Esophagus squamous epithelium (tissue), 5 donors: Measurements from ENCODE around the gene UQCR10. TPM values are rescaled to one million over a fixed set of nuclear protein-coding genes. Genes with fewer than 3 reads are reported as not detected.

Source experiments
- DNase-seq: peaks from one replicate; lab custom pipeline; 2025; lab: John Stamatoyannopoulos, UW
- H3K27ac ChIP-seq, 4 donors: fragments of 200-600 bp; sonication (generic); one replicate each; pipeline ENCODE4 v1.5.1; 2016 to 2019; ENCODE audit warnings: mild to moderate bottlenecking in 1 of 4
- H3K27me3 ChIP-seq, 4 donors: fragments of 200-600 bp; sonication (generic); 1 replicate in 3 of 4; 2 replicates in 1 of 4; pipeline versions ENCODE4 v1.5.1 to v1.6.0; 2017 to 2021; ENCODE audit warnings: antibody characterized with exemption in 1 of 4
- H3K36me3 ChIP-seq, 3 donors: fragments of 200-600 bp; sonication (generic); one replicate each; pipeline ENCODE4 v1.5.1; 2016 to 2019
- H3K4me1 ChIP-seq, 3 donors: fragments of 200-600 bp; sonication (generic); one replicate each; pipeline ENCODE4 v1.5.1; 2017 to 2019
- H3K4me3 ChIP-seq, 4 donors: fragments of 200-600 bp; sonication (generic); 1 replicate in 3 of 4; 2 replicates in 1 of 4; pipeline ENCODE4 v1.5.1; 2016 to 2019; ENCODE audit warnings: mild to moderate bottlenecking in 2 of 4, moderate library complexity in 1 of 4
- H3K9me3 ChIP-seq, 3 donors: fragments of 200-600 bp; sonication (generic); one replicate each; pipeline ENCODE4 v1.5.1; 2016 to 2019
- CTCF ChIP-seq, 6 experiments: fragments of 450-650 bp in 4 of 6; fragments of 200-600 bp in 2 of 6; sonication (generic) in 2 of 6; IDR thresholded peaks; one replicate each; pipeline ENCODE4 v1.5.1; 2016 to 2019; ENCODE audit warnings: antibody characterized with exemption in 6 of 6, mild to moderate bottlenecking in 4 of 6, moderate library complexity in 4 of 6
- POLR2A ChIP-seq, 4 donors: fragments of 450-650 bp; IDR thresholded peaks; one replicate each; pipeline ENCODE4 v1.6.1; 2017; ENCODE audit warnings: antibody characterized with exemption in 4 of 4, mild to moderate bottlenecking in 4 of 4, moderate library complexity in 3 of 4
- WGBS, 2 donors: methylation state at CpG; one replicate each; pipeline ENCODE4 v1.1.5; 2018; 5-methylcytosine and 5-hydroxymethylcytosine counted together
- intact Hi-C: fragments of 100-400 bp; cut with DNase I; formaldehyde crosslinking; loops from one replicate; pipeline ENCODE4 v1.15.0; 2022
- total RNA-seq, 4 donors: library from RNA; depleted of rRNA; stranded (reverse); fragments of >200 nt; gene quantifications; one replicate each; pipeline ENCODE4 v1.1.0, GENCODE V29; 2016
- donor health status: DM: yes; HTN: yes; CAD: no.

The UQCR10 gene
- total RNA-seq, 4 donors from 2014 or later: 50.7 to 94.8 (median 65.0) TPM

DNA sequence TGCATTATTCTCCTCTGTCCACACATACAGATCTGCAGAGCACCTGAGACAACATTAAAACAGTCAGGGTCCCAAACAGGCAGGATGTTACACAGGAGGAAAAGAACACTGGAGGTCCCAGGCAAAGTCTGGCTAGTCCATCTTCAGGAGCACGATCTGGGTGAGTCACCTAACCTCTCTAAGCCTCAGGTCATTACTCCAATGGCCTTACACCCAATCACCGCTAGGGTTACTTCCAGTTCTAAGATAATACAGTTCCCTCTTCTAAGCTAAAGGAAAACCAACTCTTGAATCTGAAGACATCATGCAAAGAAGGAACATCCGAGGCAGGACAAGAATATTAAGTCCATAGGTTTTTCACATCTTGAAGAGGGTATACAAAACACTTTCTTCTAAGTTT lies 46.4 kb downstream of the UQCR10 start:
- no peak overlapping the region for H3K4me3 ChIP-seq
- DNase-seq: no peak
- TF ChIP-seq POLR2A (IDR thresholded peaks at IDR 0.05) (no peak), CTCF (IDR thresholded peaks at IDR 0.05) (peak in 2 of 6 experiments; percentile 14 to 28)
- H3K9me3 ChIP-seq: no peaks in the 10 kb centered on the region
- 66 to 75% methylated on average over 3 of the region's 3 CpGs for WGBS, 2 donors
- intact Hi-C loops: no loop called here
- peaks cover 17 to 91% (median 34%) of the 10 kb centered on the region in 3 donors for H3K4me1 ChIP-seq
- H3K27me3 ChIP-seq: no peaks in the 10 kb centered on the region
- H3K36me3 ChIP-seq: peaks cover 5 to 87% (median 19%) of the 10 kb centered on the region in 3 donors
- H3K27ac ChIP-seq: peak overlapping the region in 3 of 4 donors; percentile 31 to 57 (median 42)

DNA sequence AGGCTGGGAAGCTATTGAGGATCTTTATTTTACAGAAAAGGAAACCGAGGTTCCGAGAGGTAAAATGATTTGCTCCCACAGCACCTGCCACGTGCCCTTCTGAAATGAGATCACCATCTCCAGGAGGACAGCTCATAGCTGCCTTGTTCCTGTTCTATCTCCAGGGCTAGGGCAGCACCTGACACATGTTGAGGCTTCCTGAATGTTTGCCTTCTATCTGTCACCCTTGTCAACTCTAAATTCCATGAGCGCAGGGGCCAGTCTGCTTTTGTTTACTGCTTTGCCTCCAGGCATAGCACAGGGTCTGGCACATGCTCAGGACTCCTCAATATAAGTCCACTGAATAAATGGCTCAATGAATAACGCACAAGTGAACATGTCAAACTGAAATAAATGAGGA lies 46.8 kb downstream of the UQCR10 start:
- H3K4me1 ChIP-seq: peaks cover 17 to 95% (median 34%) of the 10 kb centered on the region in 3 donors

GRCh38 chr22:29815580-29815979 lies 48.4 kb downstream of the UQCR10 start:
- peak overlapping the region; percentile 47 to 84 (median 78) for H3K27ac ChIP-seq
- H3K9me3 ChIP-seq: no peaks in the 10 kb centered on the region
- 48 to 49% methylated on average over 4 of the region's 4 CpGs for WGBS, 2 donors
- peaks cover 5 to 89% (median 19%) of the 10 kb centered on the region in 3 donors for H3K36me3 ChIP-seq
- no peak overlapping the region for H3K4me3 ChIP-seq
- no peaks in the 10 kb centered on the region for H3K27me3 ChIP-seq
- intact Hi-C loops: no loop called here
- TF ChIP-seq CTCF (IDR thresholded peaks at IDR 0.05): no peak
- no peak for TF ChIP-seq POLR2A (IDR thresholded peaks at IDR 0.05)
- H3K4me1 ChIP-seq: peaks cover 17 to 98% (median 30%) of the 10 kb centered on the region in 3 donors
- DNase-seq: no peak

More for the DNA sequence above, 46.8 kb downstream of the UQCR10 start:
- TF ChIP-seq CTCF (IDR thresholded peaks at IDR 0.05) (no peak), POLR2A (IDR thresholded peaks at IDR 0.05) (no peak)
- Histone ChIP-seq H3K27me3 (no peaks in the 10 kb centered on the region), H3K36me3 (peaks cover 5 to 87% (median 19%) of the 10 kb centered on the region in 3 donors), H3K9me3 (no peaks in the 10 kb centered on the region), H3K4me3 (no peak overlapping the region), H3K27ac (peak overlapping the region in 3 of 4 donors; percentile 31 to 57 (median 42))
- 62 to 75% methylated on average over 5 of the region's 5 CpGs for WGBS, 2 donors
- intact Hi-C loops: no loop called here
- DNase-seq: no peak

- Histone ChIP-seq H3K27me3 (no peaks in the 10 kb centered on the region), H3K4me1 (peaks cover 17 to 98% (median 30%) of the 10 kb centered on the region in 3 donors), H3K9me3 (no peaks in the 10 kb centered on the region), H3K27ac (peak overlapping the region; percentile 55 to 84 (median 78)), H3K4me3 (no peak overlapping the region), H3K36me3 (peaks cover 5 to 85% (median 19%) of the 10 kb centered on the region in 3 donors)
- intact Hi-C loops: no loop called here
- TF ChIP-seq POLR2A (IDR thresholded peaks at IDR 0.05): no peak
- no peak for TF ChIP-seq CTCF (IDR thresholded peaks at IDR 0.05)
- no peak for DNase-seq
- WGBS, 2 donors: 13 to 20% methylated on average over 1 of the region's 2 CpGs
Observed at GRCh38 chr22:29816128-29816527, 49.0 kb downstream of the UQCR10 start.

DNA sequence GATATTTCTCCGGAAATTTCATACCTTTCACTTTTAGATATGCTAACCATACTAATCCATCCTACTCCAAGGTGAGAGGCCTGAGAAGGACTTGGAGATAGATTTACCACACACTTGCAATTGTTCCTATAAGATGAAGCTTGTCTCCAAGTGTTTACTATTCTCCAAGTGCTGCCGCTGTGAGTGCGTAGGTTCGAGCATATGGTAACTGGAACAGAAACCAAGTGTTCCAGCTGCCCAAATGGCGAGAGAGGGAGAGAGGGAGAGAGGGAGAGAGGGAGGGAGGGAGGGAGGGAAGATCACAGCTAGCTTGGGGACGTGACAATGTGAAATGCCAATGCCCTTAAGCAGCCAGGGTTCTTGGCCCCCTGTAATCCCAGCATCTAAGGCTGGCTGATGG lies 49.4 kb downstream of the UQCR10 start:
- H3K9me3 ChIP-seq: no peaks in the 10 kb centered on the region
- TF ChIP-seq POLR2A (IDR thresholded peaks at IDR 0.05) (no peak), CTCF (IDR thresholded peaks at IDR 0.05) (no peak)
- WGBS, 2 donors: 46 to 63% methylated on average over 6 of the region's 6 CpGs
- peak overlapping the region; percentile 55 to 84 (median 78) for H3K27ac ChIP-seq
- H3K4me3 ChIP-seq: no peak overlapping the region
- H3K36me3 ChIP-seq: peaks cover 5 to 85% (median 19%) of the 10 kb centered on the region in 3 donors
- intact Hi-C loops: no loop called here
- no peak for DNase-seq
- H3K27me3 ChIP-seq: no peaks in the 10 kb centered on the region
- H3K4me1 ChIP-seq: peaks cover 20 to 98% (median 31%) of the 10 kb centered on the region in 3 donors
